SK-N-MC (cell line): ENCODE measurements around the gene CIAO2A.
"Not testable (repeated sequence)": the region's sequence is repeated elsewhere in the genome, so short reads cannot be mapped to it uniquely, and the experiment has no call there.

Experiments
- DNase-seq: peaks from one replicate; pipeline ENCODE4 v3.0.0-alpha.2; 2011; ENCODE audit warnings: low read depth, low spot score
- H3K27ac ChIP-seq: fragments of 200-600 bp; sonication (generic); 2 replicates; pipeline ENCODE4 v1.5.1; 2016; ENCODE audit warnings: mixed run types
- H3K36me3 ChIP-seq: fragments of 200-600 bp; sonication (generic); 2 replicates; pipeline ENCODE4 v1.6.1; 2017; ENCODE audit warnings: antibody characterized with exemption, low read length, mixed read lengths; ENCODE audit not compliant: insufficient read depth
- H3K4me3 ChIP-seq: fragments of 200-600 bp; sonication (generic); 2 replicates; pipeline ENCODE4 v1.5.1; 2016
- H3K9ac ChIP-seq: fragments of 200-600 bp; sonication (generic); 2 replicates; pipeline ENCODE4 v1.8.0; 2017; ENCODE audit warnings: mixed run types, mixed read lengths; ENCODE audit not compliant: insufficient read length
- H3K9me3 ChIP-seq: fragments of 200-600 bp; sonication (generic); 2 replicates; pipeline ENCODE4 v1.6.1; 2017; ENCODE audit warnings: low read depth, mild to moderate bottlenecking, antibody characterized with exemption, low read length, moderate library complexity, mixed read lengths
- EZH2 ChIP-seq: fragments of 200-600 bp; sonication (generic); IDR thresholded peaks from one replicate; pipeline ENCODE4 v1.6.1; 2017; ENCODE audit warnings: antibody characterized with exemption
- FOXP2 ChIP-seq: optimal IDR thresholded peaks from 2 replicates; pipeline ENCODE3; 2011; ENCODE audit warnings: mild to moderate bottlenecking, moderate library complexity; ENCODE audit not compliant: insufficient read depth; ENCODE audit errors: extremely low read length, control extremely low read depth
- POLR2AphosphoS5 ChIP-seq: IDR thresholded peaks from 2 replicates; pipeline ENCODE4 v1.6.1; 2012; ENCODE audit warnings: mild to moderate bottlenecking, low read depth, low read length, borderline replicate concordance

The CIAO2A gene

DNA sequence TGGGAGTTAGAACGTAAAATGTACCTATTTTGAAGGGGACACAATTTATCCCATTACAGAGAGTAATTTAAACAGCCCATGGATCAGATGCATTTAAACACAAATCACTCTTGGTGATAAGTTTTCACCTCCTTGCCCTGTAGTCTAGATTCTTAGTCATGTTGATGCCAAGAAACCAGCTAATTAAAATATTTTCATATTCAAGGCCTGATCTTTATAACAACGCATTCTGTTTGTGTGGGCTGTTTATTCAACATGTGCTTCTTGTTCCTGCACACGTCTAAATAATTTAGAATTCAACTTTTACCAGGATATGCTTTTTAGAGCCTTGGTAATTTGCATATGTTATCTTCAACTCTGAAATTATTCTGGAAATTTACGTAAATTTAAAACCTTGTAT, 28.0 kb upstream of the CIAO2A start:
- TF ChIP-seq POLR2AphosphoS5 (no peak), EZH2 (no peak), FOXP2 (no peak)
- H3K9me3 ChIP-seq, result no peaks in the 10 kb centered on the region
- H3K36me3 ChIP-seq, result peaks cover 78% of the 10 kb centered on the region
- H3K9ac ChIP-seq, result no peak overlapping the region
- H3K4me3 ChIP-seq, result no peak overlapping the region
- no peak for DNase-seq
- H3K27ac ChIP-seq, result no peak overlapping the region

DNA sequence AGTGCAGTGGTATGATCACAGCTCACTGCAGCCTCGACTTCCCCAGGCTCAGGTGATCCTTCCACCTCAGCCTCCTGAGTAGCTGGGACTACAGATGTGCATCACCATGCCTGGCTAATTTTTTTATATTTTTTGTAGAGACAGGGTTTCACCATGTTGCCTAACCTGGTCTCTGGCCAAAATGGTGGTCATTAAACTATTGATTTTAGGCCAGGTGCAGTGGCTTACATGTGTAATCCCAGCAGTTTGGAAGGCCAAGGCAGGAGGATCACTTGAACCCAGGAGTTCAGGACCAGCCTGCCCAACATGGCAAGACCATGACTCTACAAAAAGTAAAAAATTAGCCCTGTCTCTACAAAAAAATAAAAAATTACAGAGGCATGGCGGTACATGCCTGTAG, 26.7 kb upstream of the CIAO2A start:
- H3K27ac ChIP-seq, DNase-seq, H3K4me3 ChIP-seq, H3K9me3 ChIP-seq, H3K9ac ChIP-seq: not testable (repeated sequence)
- peaks cover 82% of the 10 kb centered on the region for H3K36me3 ChIP-seq

DNA sequence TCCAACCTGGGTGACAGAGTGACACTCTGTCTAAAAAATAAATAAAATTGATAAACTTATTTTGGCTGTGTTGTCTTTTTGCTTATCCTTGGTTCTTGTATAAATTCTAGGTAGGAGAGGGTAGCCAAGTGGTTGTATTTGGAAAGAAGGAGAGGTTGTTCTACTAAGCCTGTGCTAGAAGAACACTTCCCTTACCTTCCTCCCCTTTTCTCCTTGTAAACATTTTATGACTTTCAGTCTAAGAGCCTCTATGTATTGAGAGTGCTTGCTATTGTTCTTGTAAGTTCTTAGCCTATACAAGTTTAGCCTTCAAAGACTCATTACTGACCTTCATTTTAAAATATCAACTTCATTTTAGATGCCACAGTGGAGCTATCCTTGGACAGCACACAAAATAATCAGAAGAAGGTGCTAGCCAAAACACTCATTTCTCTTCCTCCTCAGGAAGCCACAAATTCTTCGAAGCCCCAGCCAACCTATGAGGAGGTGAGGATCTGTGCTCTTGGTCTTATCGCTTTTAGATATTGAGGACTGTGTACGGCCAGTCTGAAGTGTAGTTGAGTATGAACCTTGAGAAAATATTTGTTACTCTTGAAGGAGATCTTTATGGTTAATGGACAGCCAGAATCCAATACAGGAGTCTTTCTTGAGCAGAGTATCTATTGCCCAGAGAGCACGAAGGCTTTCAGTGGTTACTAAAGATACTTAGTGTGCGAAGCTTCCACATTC, 24.3 kb upstream of the CIAO2A start:
- peaks cover 87% of the 10 kb centered on the region for H3K36me3 ChIP-seq
- no peak for DNase-seq
- no peak overlapping the region for H3K4me3 ChIP-seq
- H3K27ac ChIP-seq, result no peak overlapping the region
- H3K9me3 ChIP-seq, result no peaks in the 10 kb centered on the region
- no peak overlapping the region for H3K9ac ChIP-seq
- TF ChIP-seq POLR2AphosphoS5 (no peak), EZH2 (no peak), FOXP2 (no peak)

DNA sequence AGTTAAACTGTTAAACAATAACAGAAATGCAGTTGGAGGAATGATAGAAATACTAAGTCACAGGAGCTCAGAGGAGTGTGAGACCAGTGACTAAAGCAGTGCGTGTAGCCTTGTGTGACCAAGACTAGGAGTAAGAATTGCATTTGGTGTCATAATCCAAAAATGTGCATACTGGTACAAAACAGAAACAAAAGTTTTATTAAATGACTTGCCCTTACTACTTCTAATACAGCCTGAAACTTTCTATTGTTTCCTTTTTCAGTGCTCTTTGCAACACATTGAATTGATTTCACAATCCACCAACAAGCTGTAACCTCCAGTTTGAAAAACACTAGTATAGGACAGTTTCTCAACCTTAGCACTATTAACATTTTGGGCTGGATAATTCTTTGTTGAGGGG, 19.3 kb upstream of the CIAO2A start:
- no peak overlapping the region for H3K27ac ChIP-seq
- H3K9me3 ChIP-seq, result no peaks in the 10 kb centered on the region
- no peak overlapping the region for H3K9ac ChIP-seq
- DNase-seq, result no peak
- no peak for TF ChIP-seq POLR2AphosphoS5
- TF ChIP-seq EZH2, result no peak
- no peak for TF ChIP-seq FOXP2
- no peak overlapping the region for H3K4me3 ChIP-seq
- peaks cover 53% of the 10 kb centered on the region for H3K36me3 ChIP-seq

DNA sequence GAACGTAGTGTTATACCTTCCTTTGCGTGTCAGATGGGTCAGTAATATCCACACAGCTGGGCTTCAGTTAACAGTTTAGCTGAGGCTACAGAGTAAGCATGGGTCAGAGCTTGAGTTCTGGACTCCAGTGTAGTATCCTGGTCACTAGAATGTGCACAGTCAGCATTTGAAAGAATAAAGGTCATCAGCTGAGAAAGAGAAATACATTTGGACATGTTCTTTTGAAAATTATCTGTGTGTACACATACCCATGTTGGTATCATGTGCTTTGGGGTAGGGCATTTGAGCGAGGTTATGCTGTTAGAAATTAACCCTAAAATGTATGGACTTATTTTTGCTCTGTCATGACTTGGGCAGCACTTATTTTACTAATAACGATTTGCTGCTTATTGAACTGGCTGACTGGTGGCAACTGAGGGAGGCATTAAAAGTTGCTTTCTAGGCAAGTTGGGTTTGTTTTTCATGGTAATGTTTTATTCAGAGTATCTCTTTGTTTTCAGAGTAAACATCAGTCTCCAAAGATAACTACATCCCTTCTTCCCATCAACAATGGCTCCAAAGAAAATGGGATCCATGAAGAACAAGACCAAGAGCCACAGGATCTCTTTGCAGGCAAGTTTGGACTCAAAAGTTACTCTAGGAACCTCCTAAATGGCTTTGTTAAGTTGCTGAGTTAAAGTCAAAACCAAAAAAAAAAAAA, 18.6 kb upstream of the CIAO2A start:
- Histone ChIP-seq H3K9ac (no peak overlapping the region), H3K9me3 (no peaks in the 10 kb centered on the region), H3K27ac (no peak overlapping the region), H3K36me3 (peaks cover 50% of the 10 kb centered on the region), H3K4me3 (no peak overlapping the region)
- TF ChIP-seq POLR2AphosphoS5 (no peak), EZH2 (no peak), FOXP2 (no peak)
- no peak for DNase-seq

DNA sequence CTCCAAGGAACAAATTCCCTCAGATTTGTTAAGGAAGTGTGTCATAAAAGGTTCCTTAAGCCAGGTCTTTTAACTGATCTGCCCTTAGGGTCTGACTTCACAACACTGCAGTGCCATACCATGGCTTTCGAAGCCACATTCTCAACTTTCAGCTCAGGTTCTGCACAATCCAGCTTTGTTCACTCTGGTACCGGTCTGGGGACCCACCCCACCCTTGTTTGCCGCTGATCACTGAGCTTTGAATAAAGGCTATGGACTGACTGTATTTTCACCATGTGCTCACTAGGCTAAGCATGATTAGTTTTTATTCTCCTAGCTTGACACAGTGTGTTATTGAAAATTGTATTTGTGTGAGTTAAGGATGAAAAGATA, 18.0 kb upstream of the CIAO2A start:
- Histone ChIP-seq H3K9ac (peak overlapping the region; percentile 14), H3K4me3 (no peak overlapping the region), H3K27ac (no peak overlapping the region), H3K9me3 (no peaks in the 10 kb centered on the region), H3K36me3 (peaks cover 45% of the 10 kb centered on the region)
- TF ChIP-seq EZH2 (no peak), FOXP2 (no peak)
- DNase-seq, result no peak

DNA sequence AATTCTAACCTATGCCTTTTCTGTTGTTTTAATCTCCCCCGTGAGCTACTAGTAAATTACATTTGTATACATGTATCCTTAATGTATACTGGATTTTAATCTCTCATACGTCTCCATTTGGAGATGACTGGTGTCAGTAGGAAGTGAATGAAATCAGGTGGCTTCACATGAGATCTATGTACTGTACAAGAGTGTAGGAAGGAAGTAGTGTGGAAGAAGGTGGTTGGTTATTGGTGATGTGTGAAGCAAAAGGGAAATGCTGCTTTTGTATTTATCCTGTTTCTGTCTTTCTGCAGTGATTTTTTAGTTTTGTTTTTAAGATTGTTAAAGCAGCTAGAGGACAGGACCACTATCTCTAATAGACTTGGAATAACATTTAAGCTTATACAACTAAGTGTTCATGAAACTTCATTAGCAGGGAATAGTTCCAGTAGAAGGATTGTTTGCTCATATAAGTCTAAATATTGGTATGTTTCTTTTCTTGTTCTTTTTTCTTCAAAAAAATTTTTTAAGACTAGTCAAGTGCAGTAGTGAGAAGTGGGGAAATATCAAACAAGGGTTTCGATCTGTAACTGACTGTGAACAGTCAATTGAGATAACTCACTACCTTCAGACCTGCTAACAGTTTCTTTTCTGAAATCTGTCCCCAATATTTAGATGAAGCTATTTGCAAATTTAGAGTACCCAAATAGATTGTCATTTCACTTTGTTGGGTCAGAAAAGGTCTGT, 17.5 kb upstream of the CIAO2A start:
- Histone ChIP-seq H3K4me3 (no peak overlapping the region), H3K9me3 (no peaks in the 10 kb centered on the region), H3K9ac (peak overlapping the region; percentile 14), H3K36me3 (peaks cover 39% of the 10 kb centered on the region), H3K27ac (0 out of 2 replicates have a peak overlapping the region, but pooled peaks have one; percentile 45)
- TF ChIP-seq EZH2, result no peak
- TF ChIP-seq POLR2AphosphoS5, result no peak
- TF ChIP-seq FOXP2, result no peak
- no peak for DNase-seq

DNA sequence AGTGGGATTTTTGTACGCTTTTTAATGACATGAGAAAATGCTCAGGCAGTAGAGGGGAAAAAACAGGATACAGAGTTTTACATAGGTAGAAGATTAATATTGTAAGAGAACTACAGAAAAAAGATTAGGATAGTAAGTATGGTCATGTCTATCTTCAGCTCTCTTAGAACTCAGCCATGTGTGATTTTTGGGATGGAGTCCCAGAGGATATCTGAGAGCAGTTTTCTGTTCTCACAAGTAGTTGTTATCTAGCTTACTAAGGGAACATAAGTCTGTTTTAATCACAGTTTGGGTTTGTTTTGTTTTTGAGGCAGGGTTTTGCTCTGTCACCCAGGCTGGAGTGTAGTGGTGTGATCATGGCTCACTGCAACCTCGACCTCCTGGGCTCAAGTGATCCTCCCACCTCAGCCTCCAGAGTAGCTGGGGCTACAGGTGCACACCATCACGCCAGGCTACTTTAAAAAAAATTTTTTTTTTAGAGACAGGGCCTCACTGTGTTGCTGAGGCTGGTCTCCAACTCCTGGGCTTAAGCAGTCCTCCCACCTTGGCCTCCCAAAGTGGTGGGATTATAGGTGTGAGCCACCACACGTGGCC, 16.6 kb upstream of the CIAO2A start:
- DNase-seq, H3K27ac ChIP-seq: not testable (repeated sequence)

DNA sequence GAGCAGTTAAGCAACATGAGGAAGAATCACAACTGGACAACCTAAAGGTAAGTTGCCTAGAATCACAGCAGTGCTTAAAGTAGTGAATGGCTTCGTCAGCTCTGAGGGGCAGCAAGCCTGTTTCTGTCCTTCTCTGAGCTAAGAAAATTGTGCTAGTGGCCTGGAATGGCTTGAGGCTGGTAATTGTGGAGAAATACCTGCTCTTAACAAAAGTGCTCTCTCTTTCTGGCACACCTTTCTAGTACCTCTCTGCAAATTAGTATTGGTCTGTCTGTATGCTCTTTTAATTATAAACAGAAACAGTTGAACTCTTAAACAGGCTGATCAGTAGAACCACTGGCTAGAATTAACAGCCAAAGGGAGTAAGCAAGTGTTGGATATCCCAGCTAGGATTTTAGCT, 13.7 kb upstream of the CIAO2A start:
- Histone ChIP-seq H3K36me3 (peaks cover 15% of the 10 kb centered on the region), H3K4me3 (no peak overlapping the region), H3K27ac (no peak overlapping the region), H3K9me3 (no peaks in the 10 kb centered on the region), H3K9ac (no peak overlapping the region)
- no peak for DNase-seq
- TF ChIP-seq EZH2 (no peak), POLR2AphosphoS5 (no peak), FOXP2 (no peak)

More for the DNA sequence above, 16.6 kb upstream of the CIAO2A start:
- not testable (repeated sequence) for H3K4me3 ChIP-seq, H3K9me3 ChIP-seq, H3K9ac ChIP-seq
- peaks cover 31% of the 10 kb centered on the region for H3K36me3 ChIP-seq
